ENCODE measurements around the gene CCER1. TPM values are rescaled to one million over a fixed set of nuclear protein-coding genes. Genes with fewer than 3 reads are reported as not detected.

CCER1 gene
- total RNA-seq, 8 experiments from 2014 or later = 0.07 to 0.62 (median 0.20) TPM; not detected in 4

DNA sequence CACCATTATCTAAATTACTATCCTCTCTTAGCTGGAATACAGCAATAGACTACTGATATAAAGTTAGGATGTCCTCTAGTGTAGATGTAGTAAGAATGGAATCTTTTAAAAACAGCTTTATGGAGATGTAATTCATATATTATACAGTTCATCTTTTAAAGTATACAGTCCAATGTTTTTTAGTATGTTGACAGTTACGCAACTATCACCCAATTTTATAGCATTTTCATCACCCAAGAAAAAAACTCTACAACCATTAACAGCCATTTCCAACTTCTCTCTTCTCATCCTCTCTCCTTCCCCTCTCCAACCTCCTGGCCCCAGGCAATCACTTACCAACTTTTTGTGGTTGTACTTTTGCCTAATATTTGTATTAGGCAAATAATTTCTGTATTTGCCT is 27.2 kb upstream of the CCER1 start:
- no peak overlapping the region for H3K4me3 ChIP-seq
- H3K27ac ChIP-seq = no peak overlapping the region
- WGBS, 10 experiments = 88 to 100% (median 100%) methylated on average over 1 of the region's 1 CpG
- in situ Hi-C loops (cut with MboI; ENCODE audit: low pct_unique_long_range_greater_than_20kb in 2 of 9, low sequenced_read_pairs in 9 of 9, unreplicated experiment in 9 of 9) = loop anchor here in 5 of 9 experiments (25.0 kb wide), 2 partner anchors 130 to 355 kb away; partner anchors contain the start of gene LUM (in 2 of the 5)
- no peaks in the 10 kb centered on the region for H3K4me1 ChIP-seq (replicated peaks in 1 of 2)
- no peak for ATAC-seq (replicated peaks in 6 of 8)

GRCh38 chr12:90979951-90980350 is 25.0 kb upstream of the CCER1 start:
- peak in 1 of 8 experiments; percentile 36 for ATAC-seq (replicated peaks in 6 of 8)
- in situ Hi-C loops (cut with MboI; ENCODE audit: low pct_unique_long_range_greater_than_20kb in 2 of 9, low sequenced_read_pairs in 9 of 9, unreplicated experiment in 9 of 9) = loop anchor here in 6 of 9 experiments (10.0 to 25.0 kb wide), 3 partner anchors 132 to 375 kb away; partner anchors contain the start of gene LUM (in 2 of the 6)
- no peaks in the 10 kb centered on the region for H3K4me1 ChIP-seq (replicated peaks in 1 of 2)
- H3K4me3 ChIP-seq = no peak overlapping the region
- WGBS, 10 experiments = 3 to 94% (median 67%) methylated on average over 1 to 3 of the region's 3 CpGs
- no peak overlapping the region for H3K27ac ChIP-seq

DNA sequence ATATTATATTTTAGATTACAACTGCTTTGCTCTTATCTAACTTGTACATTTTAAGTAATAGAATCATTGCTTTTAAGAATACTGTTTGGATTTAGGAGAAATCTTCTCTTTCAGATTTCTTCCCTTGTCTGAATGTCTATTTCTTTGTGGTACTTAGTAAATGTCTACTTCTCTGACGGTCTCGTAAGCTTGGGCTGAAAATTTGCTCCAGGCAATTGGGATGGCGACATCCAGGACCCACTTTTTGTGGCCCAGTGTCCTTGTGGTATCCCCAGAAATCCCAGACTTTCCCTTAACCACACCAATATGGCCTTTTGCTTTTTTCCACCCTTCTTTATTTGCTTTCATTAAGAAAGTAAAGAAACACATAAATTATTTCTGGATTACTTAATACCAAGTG is 24.0 kb upstream of the CCER1 start:
- Histone ChIP-seq H3K4me3 (no peak overlapping the region), H3K27ac (no peak overlapping the region), H3K4me1 (replicated peaks in 1 of 2) (no peaks in the 10 kb centered on the region)
- in situ Hi-C loops (cut with MboI; ENCODE audit: low pct_unique_long_range_greater_than_20kb in 2 of 9, low sequenced_read_pairs in 9 of 9, unreplicated experiment in 9 of 9) = loop anchor here in 6 of 9 experiments (10.0 to 25.0 kb wide), 3 partner anchors 133 to 376 kb away; partner anchors contain the start of gene LUM (in 2 of the 6)
- ATAC-seq (replicated peaks in 6 of 8) = no peak
- WGBS, 10 experiments = 68 to 96% (median 91%) methylated on average over 2 to 3 of the region's 3 CpGs; no CpG with 5 or more reads in 2 of the 10 experiments

DNA sequence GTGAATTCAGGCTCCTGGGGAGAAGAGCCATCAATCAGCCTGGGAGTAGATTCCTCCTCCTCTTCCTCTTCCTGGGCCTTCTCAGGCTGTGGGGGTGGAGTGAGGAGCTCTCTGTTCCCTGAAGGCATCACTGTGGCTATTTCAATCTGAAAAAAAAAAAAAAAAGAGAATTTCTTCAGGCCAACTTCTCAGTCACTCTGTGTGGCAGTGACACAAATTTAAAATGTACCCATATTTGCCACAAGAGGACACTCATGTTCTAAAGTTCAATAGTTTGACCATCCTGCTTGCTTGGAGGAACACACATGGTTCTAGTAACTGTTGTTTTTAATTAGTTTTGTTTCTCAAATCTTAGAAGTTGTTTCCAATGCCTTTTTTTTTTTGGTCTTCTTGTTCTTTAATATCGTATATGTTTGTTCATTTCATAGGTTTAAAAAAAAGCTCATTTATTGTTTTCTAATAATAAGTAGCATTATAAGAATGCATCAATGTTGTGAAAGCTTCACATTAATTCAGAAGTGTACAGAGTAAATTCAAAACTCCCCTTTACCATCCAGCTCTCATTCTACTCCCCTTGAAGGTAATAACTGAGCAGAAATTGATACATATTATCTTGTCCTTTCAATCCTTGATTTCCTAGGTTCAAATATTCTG is 23.3 kb upstream of the CCER1 start:
- Histone ChIP-seq H3K4me3 (no peak overlapping the region), H3K4me1 (replicated peaks in 1 of 2) (no peaks in the 10 kb centered on the region), H3K27ac (no peak overlapping the region)
- peak in 6 of 8 experiments; percentile 52 to 93 (median 84) for ATAC-seq (replicated peaks in 6 of 8)
- whole genome bisulfite sequencing, 10 experiments = 0 to 67% (median 25%) methylated on average over 1 of the region's 1 CpG; no CpG with 5 or more reads in 1 of the 10 experiments
- in situ Hi-C loops (cut with MboI; ENCODE audit: low pct_unique_long_range_greater_than_20kb in 2 of 9, low sequenced_read_pairs in 9 of 9, unreplicated experiment in 9 of 9) = loop anchor here in 6 of 9 experiments (10.0 to 25.0 kb wide), 3 partner anchors 134 to 377 kb away; partner anchors contain the start of gene LUM (in 2 of the 6)

DNA sequence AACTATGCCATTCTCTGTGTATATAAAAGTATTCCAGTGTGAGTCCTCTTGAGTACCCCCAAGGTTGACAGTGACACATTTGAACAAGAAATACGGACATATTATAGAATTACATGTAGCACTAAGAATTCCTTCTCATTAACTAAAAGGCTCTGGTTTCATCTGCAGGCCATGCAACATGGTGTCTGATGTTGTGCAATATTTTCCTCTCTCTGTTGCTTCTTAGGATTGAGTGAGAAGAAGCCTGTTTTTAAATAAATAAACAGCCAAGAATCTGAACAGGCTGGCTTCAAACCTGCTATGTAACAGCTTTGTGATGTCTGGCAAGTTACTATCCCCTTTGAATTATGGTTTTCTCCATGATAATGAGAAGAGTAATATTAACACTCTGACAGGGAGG is 22.2 kb upstream of the CCER1 start:
- Histone ChIP-seq H3K4me3 (no peak overlapping the region), H3K4me1 (replicated peaks in 1 of 2) (no peaks in the 10 kb centered on the region), H3K27ac (no peak overlapping the region)
- in situ Hi-C loops (cut with MboI; ENCODE audit: low pct_unique_long_range_greater_than_20kb in 2 of 9, low sequenced_read_pairs in 9 of 9, unreplicated experiment in 9 of 9) = loop anchor here in 6 of 9 experiments (10.0 to 25.0 kb wide), 3 partner anchors 135 to 378 kb away; partner anchors contain the start of gene LUM (in 2 of the 6)
- ATAC-seq (replicated peaks in 6 of 8) = no peak
- 20 to 100% (median 90%) methylated on average over 1 of the region's 1 CpG; no CpG with 5 or more reads in 3 of the 10 experiments for WGBS, 10 experiments

- no peaks in the 10 kb centered on the region for H3K4me1 ChIP-seq (replicated peaks in 1 of 2)
- H3K4me3 ChIP-seq = no peak overlapping the region
- in situ Hi-C loops (cut with MboI; ENCODE audit: low pct_unique_long_range_greater_than_20kb in 2 of 9, low sequenced_read_pairs in 9 of 9, unreplicated experiment in 9 of 9) = loop anchor here in 5 of 9 experiments (10.0 to 25.0 kb wide), 4 partner anchors 338 to 1437 kb away; partner anchors contain the start of gene POC1B (in 1 of the 5)
- no peak overlapping the region for H3K27ac ChIP-seq
- ATAC-seq (replicated peaks in 6 of 8) = no peak
Measured at GRCh38 chr12:90974286-90974685, 19.3 kb upstream of the CCER1 start.

DNA sequence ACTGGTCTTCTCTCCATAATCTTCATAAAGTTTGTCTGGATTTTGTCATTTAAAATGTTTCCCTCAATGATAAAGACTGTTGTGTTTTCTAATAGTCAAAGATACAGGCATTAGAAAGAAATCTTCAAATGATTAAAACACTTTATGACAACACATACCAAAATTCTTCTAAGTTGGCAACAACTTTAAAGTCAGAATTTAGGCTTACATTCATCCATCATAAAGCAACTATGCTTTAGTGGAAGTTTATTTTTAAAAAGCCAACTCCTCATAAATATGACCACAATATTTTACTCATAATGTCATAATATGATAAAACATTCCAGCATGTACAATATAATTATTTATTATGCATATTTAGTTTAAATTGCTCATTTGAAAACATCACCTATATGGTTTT is 17.2 kb upstream of the CCER1 start:
- Histone ChIP-seq H3K27ac (no peak overlapping the region), H3K4me1 (replicated peaks in 1 of 2) (no peaks in the 10 kb centered on the region), H3K4me3 (no peak overlapping the region)
- no peak for ATAC-seq (replicated peaks in 6 of 8)
- in situ Hi-C loops (cut with MboI; ENCODE audit: low pct_unique_long_range_greater_than_20kb in 2 of 9, low sequenced_read_pairs in 9 of 9, unreplicated experiment in 9 of 9) = loop anchor here in 5 of 9 experiments (10.0 to 25.0 kb wide), 4 partner anchors 340 to 1435 kb away; partner anchors contain the start of gene POC1B (in 1 of the 5)

- H3K4me3 ChIP-seq = no peak overlapping the region
- H3K27ac ChIP-seq = no peak overlapping the region
- H3K4me1 ChIP-seq (replicated peaks in 1 of 2) = no peaks in the 10 kb centered on the region
- ATAC-seq (replicated peaks in 6 of 8) = no peak
- in situ Hi-C loops (cut with MboI; ENCODE audit: low pct_unique_long_range_greater_than_20kb in 2 of 9, low sequenced_read_pairs in 9 of 9, unreplicated experiment in 9 of 9) = loop anchor here in 5 of 9 experiments (10.0 to 25.0 kb wide), 4 partner anchors 341 to 1434 kb away; partner anchors contain the start of gene POC1B (in 1 of the 5)
Measured at GRCh38 chr12:90970911-90971310, 15.9 kb upstream of the CCER1 start.

GRCh38 chr12:90970471-90970870 is 15.5 kb upstream of the CCER1 start:
- ATAC-seq (replicated peaks in 6 of 8) = peak in 2 of 8 experiments; percentile 53 to 87
- H3K4me3 ChIP-seq = no peak overlapping the region
- in situ Hi-C loops (cut with MboI; ENCODE audit: low pct_unique_long_range_greater_than_20kb in 2 of 9, low sequenced_read_pairs in 9 of 9, unreplicated experiment in 9 of 9) = loop anchor here in 5 of 9 experiments (10.0 to 25.0 kb wide), 4 partner anchors 342 to 1433 kb away; partner anchors contain the start of gene POC1B (in 1 of the 5)

DNA sequence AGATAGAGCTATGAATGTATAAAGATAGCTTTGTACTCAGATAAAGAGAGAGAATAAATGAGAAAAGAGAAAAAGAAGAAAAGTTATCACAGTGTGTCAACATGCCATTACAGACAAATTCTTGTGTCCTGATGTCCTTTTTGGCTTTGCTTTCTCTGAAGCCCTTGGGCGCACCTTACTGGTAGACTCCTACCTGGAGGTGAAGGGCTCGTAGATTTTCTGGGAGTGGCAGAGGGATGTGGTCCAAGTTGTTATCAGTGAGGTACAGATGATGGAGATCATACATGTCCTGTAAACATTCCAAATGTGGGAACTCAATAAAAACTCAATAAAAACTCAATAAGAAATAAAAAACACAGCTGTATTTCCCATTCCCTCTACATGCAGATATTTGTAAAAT is 14.9 kb upstream of the CCER1 start:
- in situ Hi-C loops (cut with MboI; ENCODE audit: low pct_unique_long_range_greater_than_20kb in 2 of 9, low sequenced_read_pairs in 9 of 9, unreplicated experiment in 9 of 9) = loop anchor here in 5 of 9 experiments (10.0 to 25.0 kb wide), 4 partner anchors 342 to 1433 kb away; partner anchors contain the start of gene POC1B (in 1 of the 5)
- ATAC-seq (replicated peaks in 6 of 8) = no peak
- Histone ChIP-seq H3K27ac (no peak overlapping the region), H3K4me3 (no peak overlapping the region), H3K4me1 (replicated peaks in 1 of 2) (no peaks in the 10 kb centered on the region)
- WGBS, 10 experiments = 75 to 100% (median 93%) methylated on average over 1 to 2 of the region's 2 CpGs; no CpG with 5 or more reads in 1 of the 10 experiments

More at GRCh38 chr12:90970471-90970870, 15.5 kb upstream of the CCER1 start:
- Histone ChIP-seq H3K27ac (no peak overlapping the region), H3K4me1 (replicated peaks in 1 of 2) (no peaks in the 10 kb centered on the region)

DNA sequence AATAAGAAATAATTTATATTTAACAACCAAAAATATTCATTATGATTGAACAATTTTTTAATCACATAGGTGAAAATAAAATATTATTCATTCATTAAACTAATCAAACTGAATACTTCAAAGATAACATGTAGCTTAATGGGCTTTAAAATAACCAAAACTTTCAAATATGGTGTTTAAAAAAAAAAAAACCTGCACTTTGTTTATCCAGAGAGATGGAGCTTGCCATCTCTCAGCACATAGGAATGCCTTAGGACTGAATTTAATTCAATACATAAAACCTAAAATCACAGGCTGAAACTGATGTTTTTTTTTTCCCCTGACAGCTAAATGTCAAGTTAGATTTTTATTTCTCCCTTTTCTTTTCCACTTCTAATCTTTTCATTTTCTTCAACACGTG is 14.4 kb upstream of the CCER1 start:
- no peak overlapping the region for H3K27ac ChIP-seq
- no peak overlapping the region for H3K4me3 ChIP-seq
- H3K4me1 ChIP-seq (replicated peaks in 1 of 2) = no peaks in the 10 kb centered on the region
- in situ Hi-C loops (cut with MboI; ENCODE audit: low pct_unique_long_range_greater_than_20kb in 2 of 9, low sequenced_read_pairs in 9 of 9, unreplicated experiment in 9 of 9) = loop anchor here in 3 of 9 experiments (25.0 kb wide), 3 partner anchors 343 to 1432 kb away; partner anchors contain the start of gene POC1B (in 1 of the 3)
- WGBS, 10 experiments = 0 to 20% (median 4%) methylated on average over 1 of the region's 1 CpG; no CpG with 5 or more reads in 2 of the 10 experiments
- no peak for ATAC-seq (replicated peaks in 6 of 8)

- H3K27ac ChIP-seq = no peak overlapping the region
- H3K4me3 ChIP-seq = no peak overlapping the region
- no peaks in the 10 kb centered on the region for H3K4me1 ChIP-seq (replicated peaks in 1 of 2)
- 57 to 100% (median 85%) methylated on average over 1 to 2 of the region's 2 CpGs; no CpG with 5 or more reads in 2 of the 10 experiments for WGBS, 10 experiments
- no peak for ATAC-seq (replicated peaks in 6 of 8)
- in situ Hi-C loops (cut with MboI; ENCODE audit: low pct_unique_long_range_greater_than_20kb in 2 of 9, low sequenced_read_pairs in 9 of 9, unreplicated experiment in 9 of 9) = loop anchor here in 3 of 9 experiments (25.0 kb wide), 3 partner anchors 347 to 1428 kb away; partner anchors contain the start of gene POC1B (in 1 of the 3)
Measured at GRCh38 chr12:90965204-90965603, 10.2 kb upstream of the CCER1 start.

DNA sequence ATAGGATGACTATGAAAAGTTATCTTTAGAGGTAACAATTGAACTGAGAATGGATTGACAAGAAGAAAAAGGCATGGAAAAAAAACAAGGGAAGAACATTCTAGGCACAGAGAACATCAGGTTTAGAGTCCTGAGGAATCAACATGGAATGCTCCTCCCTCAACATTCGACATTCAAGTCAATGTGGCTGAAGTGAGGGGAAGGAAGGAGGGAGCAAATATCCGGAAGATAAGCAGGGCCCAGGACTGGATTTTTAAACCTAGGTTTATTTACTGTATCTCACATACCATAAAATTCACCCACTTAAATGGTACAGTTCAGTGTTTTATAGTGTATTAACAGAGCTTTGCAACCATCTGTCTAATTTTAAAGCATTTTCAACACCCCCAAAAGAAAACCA is 9.6 kb upstream of the CCER1 start:
- Histone ChIP-seq H3K4me3 (no peak overlapping the region), H3K4me1 (replicated peaks in 1 of 2) (no peaks in the 10 kb centered on the region), H3K27ac (no peak overlapping the region)
- WGBS, 10 experiments = 43 to 86% (median 56%) methylated on average over 2 of the region's 2 CpGs
- ATAC-seq (replicated peaks in 6 of 8) = no peak
- in situ Hi-C loops (cut with MboI; ENCODE audit: low pct_unique_long_range_greater_than_20kb in 2 of 9, low sequenced_read_pairs in 9 of 9, unreplicated experiment in 9 of 9) = loop anchor here in 3 of 9 experiments (25.0 kb wide), 3 partner anchors 348 to 1427 kb away; partner anchors contain the start of gene POC1B (in 1 of the 3)

Measured in motor neuron (in vitro differentiated cells).